Neural crest cell (in vitro differentiated cells): ENCODE data around the gene TMEM14B. TPM values are rescaled to one million over a fixed set of nuclear protein-coding genes. Genes with fewer than 3 reads are reported as not detected.
"Not testable (repeated sequence)": the region's sequence is repeated elsewhere in the genome, so short reads cannot be mapped to it uniquely, and the experiment has no call there.

Experiments
- DNase-seq: peaks from one replicate; pipeline ENCODE4 v3.0.0; 2021; ENCODE audit warnings: low read depth, mixed read lengths, low spot score
- H3K27ac Mint-ChIP-seq: one replicate; pipeline ENCODE4 v1.8.0; 2021; ENCODE audit warnings: mild to moderate bottlenecking, mixed read lengths; ENCODE audit not compliant: unreplicated experiment
- H3K27me3 Mint-ChIP-seq: 2 replicates; pipeline ENCODE4 v1.8.0; 2021; ENCODE audit warnings: low read depth, mild to moderate bottlenecking, mixed read lengths
- H3K36me3 Mint-ChIP-seq: 2 replicates; pipeline ENCODE4 v1.8.0; 2021; ENCODE audit warnings: low read depth, mild to moderate bottlenecking, mixed read lengths
- H3K4me1 Mint-ChIP-seq: 2 replicates; pipeline ENCODE4 v1.8.0; 2021; ENCODE audit warnings: mixed read lengths
- H3K4me3 Mint-ChIP-seq: one replicate; pipeline ENCODE4 v1.8.0; 2021; ENCODE audit warnings: mild to moderate bottlenecking, mixed read lengths
- H3K9me3 Mint-ChIP-seq: 2 replicates; pipeline ENCODE4 v1.8.0; 2021; ENCODE audit warnings: mixed read lengths
- CTCF ChIP-seq: fragments of 200-600 bp; sonication (generic); conservative IDR thresholded peaks from 2 replicates; pipeline ENCODE4 v1.5.0; 2021; ENCODE audit warnings: antibody characterized with exemption, mild to moderate bottlenecking
- long read RNA-seq: library from polyadenylated mRNA; unstranded; transcript quantifications from one replicate; pipeline ENCODE4 v2.0.0, GENCODE V29; 2020
- total RNA-seq: library from RNA; stranded (reverse); gene quantifications from 2 replicates; pipeline ENCODE4 v1.2.1, GENCODE V29; 2021

The TMEM14B gene
- 80.8 and 81.5 TPM in 2 replicates for total RNA-seq
- long read RNA-seq, transcript TMEM14B-202 (6 exons, 975 nt), result major isoform, 36 of 50 reads
- long read RNA-seq, partial matches to known transcripts, result 0 of 50 reads
- long read RNA-seq, other reads (novel, unspliced or antisense), result 8 of 50 reads

- peak; percentile 100 for DNase-seq
- no peak for TF ChIP-seq CTCF
- Mint-ChIP-seq H3K9me3 (no peaks in the 10 kb centered on the region), H3K27ac (peak within 1 kb of the TSS; percentile 98), H3K4me1 (peaks cover 32% of the 10 kb centered on the region), H3K4me3 (peak within 1 kb of the TSS; percentile 99), H3K27me3 (no peaks in the 10 kb centered on the region), H3K36me3 (peaks cover 10% of the 10 kb centered on the region)
Measured at GRCh38 chr6:10747251-10747972, at the start of gene TMEM14B. TMEM14B (plus strand) TSS chr6:10747805; CDS start chr6:10749246, 1,441 bp downstream.

DNA sequence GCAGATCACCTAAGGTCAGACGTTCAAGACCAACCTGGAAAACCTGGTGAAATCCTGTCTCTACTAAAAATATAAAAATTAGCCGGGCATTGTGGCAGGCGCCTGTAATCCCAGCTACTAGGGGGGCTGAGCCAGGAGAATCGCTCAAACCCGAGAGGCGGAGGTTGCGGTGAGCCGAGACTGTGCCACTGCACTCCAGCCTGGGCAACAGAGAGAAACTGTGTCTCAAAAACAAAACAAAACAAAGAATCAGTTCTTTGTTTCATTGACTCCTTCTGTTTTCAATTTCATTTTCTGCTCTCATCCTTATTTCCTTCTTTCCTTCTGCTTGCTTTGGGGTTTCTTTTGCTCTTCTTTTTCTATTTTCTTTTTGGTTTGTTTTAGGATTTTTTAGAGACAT, 33.6 kb upstream of the TMEM14B start:
- Mint-ChIP-seq H3K36me3 (peaks cover 3% of the 10 kb centered on the region), H3K27me3 (no peaks in the 10 kb centered on the region), H3K27ac (peak overlapping the region; percentile 76), H3K9me3 (no peaks in the 10 kb centered on the region), H3K4me1 (no peaks in the 10 kb centered on the region), H3K4me3 (no peak overlapping the region)
- DNase-seq, result no peak
- no peak for TF ChIP-seq CTCF

DNA sequence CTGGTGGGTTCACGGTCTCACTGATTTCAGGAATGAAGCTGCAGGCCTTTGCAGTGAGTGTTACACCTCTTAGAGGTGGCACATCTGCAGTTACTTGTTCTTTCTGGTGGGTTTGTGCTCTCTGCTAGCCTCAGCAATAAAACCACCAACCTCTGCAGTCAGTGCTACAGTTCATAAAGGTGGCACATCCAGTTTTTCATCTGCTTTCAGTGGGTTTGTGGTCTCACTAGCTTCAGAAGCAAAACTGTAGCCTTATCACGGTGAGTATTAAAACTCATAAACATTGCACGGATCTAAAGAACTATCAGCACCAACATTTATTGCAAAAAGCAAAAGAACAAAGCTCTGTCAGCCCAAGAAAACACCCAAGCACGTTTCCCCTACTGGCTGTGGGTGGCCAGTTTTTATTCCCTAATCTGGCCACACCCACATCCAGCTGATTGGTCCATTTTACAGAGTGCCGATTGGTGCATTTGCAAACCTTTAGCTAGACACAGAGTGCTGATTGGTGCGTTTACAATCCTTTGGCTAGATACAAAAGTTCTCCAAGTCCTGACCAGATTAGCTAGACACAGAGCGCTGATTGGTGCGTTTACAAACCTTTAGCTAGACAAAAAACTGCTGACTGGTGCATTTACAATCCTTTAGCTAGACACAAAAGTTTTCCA, 28.2 kb upstream of the TMEM14B start:
- TF ChIP-seq CTCF, result no peak
- DNase-seq, result no peak
- Mint-ChIP-seq H3K9me3 (peaks cover 2% of the 10 kb centered on the region), H3K4me1 (peaks cover 25% of the 10 kb centered on the region), H3K4me3 (no peak overlapping the region), H3K27ac (no peak overlapping the region), H3K36me3 (peaks cover 3% of the 10 kb centered on the region), H3K27me3 (no peaks in the 10 kb centered on the region)

DNA sequence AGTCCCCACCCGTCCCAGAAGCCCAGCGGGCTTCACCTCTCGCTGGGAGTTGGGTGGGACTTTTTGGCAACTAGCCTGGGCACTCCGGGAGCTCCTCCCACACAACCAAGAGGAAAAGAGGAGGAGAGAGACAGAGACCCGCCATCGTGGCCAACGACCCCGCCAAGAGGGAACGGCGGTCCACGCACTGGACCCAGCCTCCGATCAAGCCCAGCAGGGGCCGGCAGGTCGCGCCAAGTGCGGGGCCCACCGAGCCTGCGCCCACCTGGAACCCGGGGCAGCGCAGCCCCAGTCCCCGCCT, 27.7 kb upstream of the TMEM14B start:
- no peak overlapping the region for H3K27ac Mint-ChIP-seq
- no peak overlapping the region for H3K4me3 Mint-ChIP-seq
- H3K27me3 Mint-ChIP-seq, result no peaks in the 10 kb centered on the region
- no peak for DNase-seq
- H3K9me3 Mint-ChIP-seq, result peaks cover 2% of the 10 kb centered on the region
- peaks cover 3% of the 10 kb centered on the region for H3K36me3 Mint-ChIP-seq
- no peak for TF ChIP-seq CTCF
- peaks cover 29% of the 10 kb centered on the region for H3K4me1 Mint-ChIP-seq

DNA sequence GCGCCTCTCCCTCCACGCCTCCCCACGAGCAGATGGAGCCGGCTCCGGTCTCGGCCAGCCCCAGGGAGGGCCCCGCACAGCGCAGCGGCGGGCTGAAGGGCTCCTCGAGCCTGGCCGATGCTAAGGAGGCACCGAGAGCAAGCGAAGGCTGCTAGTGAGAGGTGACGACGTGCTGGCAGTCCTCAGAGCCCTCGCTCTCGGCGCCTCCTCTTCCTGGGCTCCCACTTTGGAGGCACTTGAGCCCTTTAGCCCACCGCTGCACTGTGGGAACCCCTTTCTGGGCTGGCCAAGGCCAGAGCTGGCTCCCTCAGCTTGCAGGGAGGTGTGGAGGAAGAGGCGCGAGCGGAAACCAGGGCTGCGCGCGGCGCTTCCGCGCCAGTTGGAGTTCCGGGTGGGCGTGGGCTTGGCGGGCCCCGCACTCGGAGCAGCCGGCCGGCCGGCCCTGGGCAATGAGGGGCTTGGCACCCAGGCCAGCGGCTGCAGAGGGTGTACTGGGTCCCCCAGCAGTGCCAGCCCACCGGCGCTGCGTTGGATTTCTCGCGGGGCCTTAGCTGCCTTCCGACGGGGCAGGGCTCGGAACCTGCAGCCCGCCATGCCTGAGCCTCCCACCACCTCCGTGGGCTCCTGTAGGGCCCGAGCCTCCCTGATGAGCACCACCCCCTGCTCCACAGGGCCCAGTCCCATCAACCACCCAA, 27.2 kb upstream of the TMEM14B start:
- no peak for DNase-seq
- Mint-ChIP-seq H3K4me1 (peaks cover 34% of the 10 kb centered on the region), H3K4me3 (no peak overlapping the region), H3K36me3 (peaks cover 3% of the 10 kb centered on the region), H3K9me3 (peaks cover 2% of the 10 kb centered on the region), H3K27me3 (no peaks in the 10 kb centered on the region), H3K27ac (no peak overlapping the region)
- no peak for TF ChIP-seq CTCF

DNA sequence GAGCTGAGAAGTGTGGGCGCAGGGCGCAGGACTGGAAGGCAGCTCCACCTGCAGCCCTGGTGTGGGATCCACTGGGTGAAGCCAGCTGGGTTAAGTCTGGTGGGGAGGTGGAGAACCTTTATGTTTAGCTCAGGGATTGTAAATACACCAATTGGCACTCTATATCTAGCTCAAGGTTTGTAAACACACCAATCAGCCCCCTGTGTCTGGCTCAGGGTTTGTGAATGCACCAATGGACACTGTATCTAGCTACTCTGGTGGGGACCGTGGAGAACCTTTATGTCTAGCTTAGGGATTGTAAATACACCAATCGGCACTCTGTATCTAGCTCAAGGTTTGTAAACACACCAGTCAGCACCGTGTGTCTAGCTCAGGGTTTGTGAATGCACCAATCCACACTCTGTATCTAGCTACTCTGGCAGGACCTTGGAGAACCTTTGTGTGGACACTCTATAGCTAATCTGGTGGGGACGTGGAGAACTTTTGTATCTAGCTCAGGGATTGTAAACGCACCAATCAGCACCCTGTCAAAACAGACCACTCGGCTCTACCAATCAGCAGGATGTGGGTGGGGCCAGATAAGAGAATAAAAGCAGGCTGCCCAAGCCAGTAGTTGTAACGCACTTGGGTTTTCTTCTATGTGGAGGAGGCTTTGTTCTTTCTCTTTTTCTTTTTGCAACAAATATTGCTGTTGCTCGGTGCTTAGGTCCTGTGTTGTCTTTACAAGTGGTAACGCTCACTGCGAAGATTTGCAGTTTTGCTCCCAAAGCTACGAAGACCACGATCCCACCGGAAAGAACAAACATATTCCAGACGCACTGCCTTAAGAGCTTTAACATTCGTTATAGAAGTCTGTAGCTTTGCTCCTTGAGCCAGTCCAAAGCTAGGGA, 26.4 kb upstream of the TMEM14B start:
- H3K9me3 Mint-ChIP-seq, DNase-seq, H3K36me3 Mint-ChIP-seq, H3K27me3 Mint-ChIP-seq: not testable (repeated sequence)
- peaks cover 38% of the 10 kb centered on the region for H3K4me1 Mint-ChIP-seq
- peak overlapping the region; percentile 68 for H3K27ac Mint-ChIP-seq
- H3K4me3 Mint-ChIP-seq, result peak overlapping the region; percentile 98
